Breast epithelium (tissue), 3 donors: ENCODE measurements around the gene RNF39.

ENCODE experiments used
- CTCF ChIP-seq, 3 donors: fragments of 450-650 bp; IDR thresholded peaks; one replicate each; pipeline ENCODE4 v1.5.1; 2016 to 2017; ENCODE audit warnings: antibody characterized with exemption in 3 of 3, mild to moderate bottlenecking in 3 of 3, moderate library complexity in 3 of 3
- POLR2A ChIP-seq: fragments of 450-650 bp; IDR thresholded peaks from one replicate; pipeline ENCODE4 v1.6.1; 2016; ENCODE audit warnings: antibody characterized with exemption, mild to moderate bottlenecking, moderate library complexity
- POLR2AphosphoS5 ChIP-seq, 3 donors: sonication (generic); formaldehyde crosslinking; IDR thresholded peaks; one replicate each; pipeline ENCODE4 v1.6.1; 2017; ENCODE audit warnings: antibody characterized with exemption in 3 of 3

GRCh38 chr6:30102970-30103871, 27.7 kb upstream of the RNF39 start:
- TF ChIP-seq CTCF (IDR thresholded peaks at IDR 0.05), result peak; percentile 84 to 96 (median 94)
- peak in 1 of 3 donors; percentile 47 for TF ChIP-seq POLR2AphosphoS5 (IDR thresholded peaks at IDR 0.05)
- TF ChIP-seq POLR2A, result no peak
